HG02588 (cell line): ENCODE data around the gene SLC45A1.

Source experiments
- ATAC-seq: cut with Tn5 transposase; IDR thresholded peaks from one replicate; pipeline ENCODE4 v1.9.1; 2021; ENCODE audit warnings: mild to moderate bottlenecking, moderate library complexity; ENCODE audit not compliant: unreplicated experiment

The SLC45A1 gene

GRCh38 chr1:8351693-8352470 is 34.0 kb downstream of the SLC45A1 start:
- no peak for ATAC-seq

- no peak for ATAC-seq
These were observed 34.5 kb downstream of the SLC45A1 start for GRCh38 chr1:8352471-8352845.

GRCh38 chr1:8352886-8353785 is 35.2 kb downstream of the SLC45A1 start:
- no peak for ATAC-seq

GRCh38 chr1:8354038-8354437 is 36.1 kb downstream of the SLC45A1 start:
- no peak for ATAC-seq

- no peak for ATAC-seq
These were observed 37.7 kb downstream of the SLC45A1 start for GRCh38 chr1:8355439-8356255.

- no peak for ATAC-seq
These were observed 38.6 kb downstream of the SLC45A1 start for GRCh38 chr1:8356256-8357209.

- no peak for ATAC-seq
These were observed 39.6 kb downstream of the SLC45A1 start for GRCh38 chr1:8357329-8358101.

- no peak for ATAC-seq
These were observed 40.5 kb downstream of the SLC45A1 start for GRCh38 chr1:8358241-8358896.

GRCh38 chr1:8358897-8359616 is 41.1 kb downstream of the SLC45A1 start:
- ATAC-seq = no peak

GRCh38 chr1:8359617-8360481 is 41.9 kb downstream of the SLC45A1 start:
- ATAC-seq = no peak

- ATAC-seq = no peak
These were observed 42.7 kb downstream of the SLC45A1 start for GRCh38 chr1:8360493-8361197.

GRCh38 chr1:8361198-8361849 is 43.4 kb downstream of the SLC45A1 start:
- no peak for ATAC-seq

- ATAC-seq = no peak
These were observed 44.8 kb downstream of the SLC45A1 start for GRCh38 chr1:8362701-8363101.

- ATAC-seq = no peak
These were observed 45.4 kb downstream of the SLC45A1 start for GRCh38 chr1:8363186-8363766.

- no peak for ATAC-seq
These were observed 45.9 kb downstream of the SLC45A1 start for GRCh38 chr1:8363767-8364301.
